ENCODE measurements around the gene KLHL18.

KLHL18 gene

DNA sequence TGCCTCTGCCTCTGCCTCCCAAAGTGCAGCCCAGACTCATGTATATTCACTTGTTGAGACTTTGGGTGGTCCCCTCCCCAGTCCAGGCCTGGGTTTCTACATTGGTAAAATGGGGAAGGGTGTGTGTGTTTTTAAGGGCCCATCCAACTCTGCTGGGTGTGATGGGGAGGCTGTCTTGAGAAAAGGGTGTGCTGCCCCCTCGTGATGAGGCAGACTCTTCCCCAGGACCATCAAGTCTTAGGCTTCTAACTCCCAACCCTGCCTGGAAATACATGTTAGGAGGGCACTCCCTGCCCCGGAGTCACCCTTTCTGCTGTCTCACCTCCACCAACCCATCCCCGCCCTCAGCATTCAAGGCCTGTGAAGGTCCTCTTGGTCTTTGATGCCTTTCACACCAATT, 93.6 kb downstream of the KLHL18 start:
- CTCF ChIA-PET = no interaction called here
- POLR2A ChIA-PET = no interaction called here
- no peak for DNase-seq (ENCODE audit: extremely low spot score)
- TF ChIP-seq HDGF (IDR thresholded peaks at IDR 0.05; ENCODE audit: borderline replicate concordance) = no peak
- TF ChIP-seq TARDBP (IDR thresholded peaks at IDR 0.05) = no peak
- TF ChIP-seq FOXA1 (IDR thresholded peaks at IDR 0.05) = no peak
- no peak for TF ChIP-seq SP1 (IDR thresholded peaks at IDR 0.05)

DNA sequence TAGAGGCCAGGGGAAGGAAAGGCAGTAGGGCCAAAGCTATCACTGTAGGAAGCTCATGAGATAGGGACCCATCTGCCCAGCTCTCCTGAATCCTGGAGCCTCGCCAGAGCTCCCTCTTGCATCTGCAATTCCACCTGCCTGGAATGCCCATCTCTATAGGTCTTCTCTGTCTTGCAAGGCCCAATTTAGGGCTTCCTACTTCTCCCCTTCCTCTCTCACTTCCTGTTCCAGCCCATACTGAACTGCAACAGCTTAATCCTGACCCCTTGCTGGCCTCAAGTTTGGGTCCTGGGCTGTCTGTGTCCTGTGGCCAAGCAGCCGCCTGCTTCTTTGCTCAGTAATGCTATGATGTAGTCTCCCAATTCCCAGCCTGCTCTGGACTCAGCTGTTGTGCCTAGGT, 94.4 kb downstream of the KLHL18 start:
- no peak for DNase-seq (ENCODE audit: extremely low spot score)
- CTCF ChIA-PET = no interaction called here
- TF ChIP-seq, protein P1, sequence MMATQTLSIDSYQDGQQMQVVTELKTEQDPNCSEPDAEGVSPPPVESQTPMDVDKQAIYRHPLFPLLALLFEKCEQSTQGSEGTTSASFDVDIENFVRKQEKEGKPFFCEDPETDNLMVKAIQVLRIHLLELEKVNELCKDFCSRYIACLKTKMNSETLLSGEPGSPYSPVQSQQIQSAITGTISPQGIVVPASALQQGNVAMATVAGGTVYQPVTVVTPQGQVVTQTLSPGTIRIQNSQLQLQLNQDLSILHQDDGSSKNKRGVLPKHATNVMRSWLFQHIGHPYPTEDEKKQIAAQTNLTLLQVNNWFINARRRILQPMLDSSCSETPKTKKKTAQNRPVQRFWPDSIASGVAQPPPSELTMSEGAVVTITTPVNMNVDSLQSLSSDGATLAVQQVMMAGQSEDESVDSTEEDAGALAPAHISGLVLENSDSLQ (IDR thresholded peaks at IDR 0.05) = no peak
- TF ChIP-seq FOXM1 (IDR thresholded peaks at IDR 0.05; ENCODE audit: borderline replicate concordance) (no peak), L3MBTL2 (conservative IDR thresholded peaks at IDR 0.05) (no peak), CTBP1 (IDR thresholded peaks at IDR 0.05; ENCODE audit: borderline replicate concordance) (no peak), ZNF384 (IDR thresholded peaks at IDR 0.05) (no peak), FOXA1 (IDR thresholded peaks at IDR 0.05) (no peak), HDGF (IDR thresholded peaks at IDR 0.05; ENCODE audit: borderline replicate concordance) (no peak), ARNT (IDR thresholded peaks at IDR 0.05) (no peak), LEF1 (IDR thresholded peaks at IDR 0.05; ENCODE audit: borderline replicate concordance) (no peak), SUZ12 (IDR thresholded peaks at IDR 0.05) (no peak), TARDBP (IDR thresholded peaks at IDR 0.05) (no peak), BHLHE40 (IDR thresholded peaks at IDR 0.05; ENCODE audit: borderline replicate concordance) (no peak)
- POLR2A ChIA-PET = interaction anchor here (1.0 kb wide), 1 partner anchor 17 kb away, joined by 3 read pairs; no protein-coding TSS in a partner anchor

DNA sequence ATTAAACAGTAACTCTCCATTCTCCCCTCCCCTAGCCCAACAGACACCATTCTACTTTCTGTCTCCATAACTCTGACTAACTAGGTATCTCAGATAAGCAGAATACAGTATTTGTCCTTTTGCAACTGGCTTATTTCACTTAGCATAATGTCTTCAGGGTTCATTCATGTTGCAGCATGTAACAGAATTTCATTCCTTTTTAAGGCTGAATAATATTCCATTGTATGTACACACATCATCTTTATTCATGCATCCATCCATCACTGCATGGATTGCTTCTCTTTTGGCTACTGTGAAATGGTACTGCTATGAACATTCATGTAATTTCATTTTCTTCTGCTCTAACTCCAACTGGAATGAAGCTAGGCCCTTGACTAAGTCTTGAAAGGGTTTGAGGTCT, 96.1 kb downstream of the KLHL18 start:
- CTCF ChIA-PET = interaction anchor here (0.6 kb wide), 1 partner anchor 7 kb away, joined by 3 read pairs; no protein-coding TSS in a partner anchor
- POLR2A ChIA-PET = no interaction called here
- DNase-seq (ENCODE audit: extremely low spot score) = no peak
- TF ChIP-seq CTBP1 (IDR thresholded peaks at IDR 0.05; ENCODE audit: borderline replicate concordance) (no peak), FOXA1 (IDR thresholded peaks at IDR 0.05) (no peak), BHLHE40 (IDR thresholded peaks at IDR 0.05; ENCODE audit: borderline replicate concordance) (no peak), TARDBP (IDR thresholded peaks at IDR 0.05) (no peak), FOXK2 (IDR thresholded peaks at IDR 0.05) (no peak), HDGF (IDR thresholded peaks at IDR 0.05; ENCODE audit: borderline replicate concordance) (no peak)
- TF ChIP-seq, protein P1 (IDR thresholded peaks at IDR 0.05) = no peak

DNA sequence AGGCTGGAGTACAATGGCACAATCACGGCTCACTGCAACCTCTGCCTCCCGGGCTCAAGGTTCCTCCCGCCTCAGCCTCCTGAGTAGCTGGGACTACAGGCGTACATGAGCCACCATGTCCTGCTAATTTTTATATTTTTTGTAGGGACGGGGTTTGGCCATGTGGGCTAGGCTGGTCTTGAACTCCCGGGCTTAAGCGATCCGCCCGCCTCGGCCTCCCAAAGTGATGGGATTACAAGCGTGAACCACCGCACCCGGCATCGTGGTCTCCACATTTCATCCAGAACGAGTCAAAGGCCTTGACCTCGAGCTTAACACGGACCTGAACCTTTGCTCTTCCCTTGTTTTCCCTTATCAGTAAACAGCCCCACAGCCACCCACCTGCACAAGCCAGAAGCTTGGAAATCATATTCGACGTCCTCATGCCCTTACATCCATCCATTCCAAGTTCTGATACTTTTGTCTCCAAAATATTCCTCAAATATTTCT, 96.7 kb downstream of the KLHL18 start:
- no peak for DNase-seq (ENCODE audit: extremely low spot score)
- TF ChIP-seq FOXK2 (IDR thresholded peaks at IDR 0.05) = no peak
- TF ChIP-seq FOXA1 (IDR thresholded peaks at IDR 0.05) = no peak
- TF ChIP-seq L3MBTL2 (conservative IDR thresholded peaks at IDR 0.05) = no peak
- CTCF ChIA-PET = interaction anchor here (0.6 kb wide), 1 partner anchor 8 kb away, joined by 3 read pairs; no protein-coding TSS in a partner anchor
- POLR2A ChIA-PET = interaction anchor here (1.5 to 1.8 kb wide), 2 partner anchors 22 to 400 kb away, joined by 6 to 7 read pairs; partner anchors contain the start of gene NBEAL2

DNA sequence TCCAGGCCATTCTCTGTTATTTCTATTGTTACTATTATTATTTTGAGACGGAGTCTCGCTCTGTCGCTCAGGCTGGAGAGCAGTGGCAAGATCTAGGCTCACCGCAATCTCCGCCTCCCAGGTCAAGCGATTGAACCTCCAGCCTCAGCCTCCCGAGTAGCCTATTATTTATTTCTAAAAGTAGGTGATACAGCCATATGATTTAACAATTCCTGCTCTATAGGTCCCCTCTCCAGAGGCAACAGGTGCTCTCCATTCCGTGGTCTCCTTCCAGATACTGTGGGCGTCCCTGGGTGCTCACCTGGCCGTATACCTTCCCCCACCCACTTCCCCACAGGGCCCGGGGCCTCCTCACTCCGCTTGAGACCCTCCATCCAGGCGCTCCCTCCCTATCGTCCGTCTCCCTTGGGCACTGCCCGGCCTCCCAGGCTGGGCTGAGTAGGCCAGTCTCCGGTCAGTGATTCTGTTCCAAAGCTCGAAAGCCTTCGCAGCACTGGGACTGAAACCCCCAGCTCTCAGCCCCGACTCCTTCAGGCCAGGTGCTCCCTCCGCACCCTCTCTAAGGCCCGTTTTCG, 97.4 kb downstream of the KLHL18 start:
- CTCF ChIA-PET = no interaction called here
- no peak for DNase-seq (ENCODE audit: extremely low spot score)
- no peak for TF ChIP-seq ARNT (IDR thresholded peaks at IDR 0.05)
- TF ChIP-seq HDGF (IDR thresholded peaks at IDR 0.05; ENCODE audit: borderline replicate concordance) = no peak
- no peak for TF ChIP-seq NFRKB (IDR thresholded peaks at IDR 0.05)
- TF ChIP-seq ELF4 (IDR thresholded peaks at IDR 0.05) = no peak
- no peak for TF ChIP-seq SP1 (IDR thresholded peaks at IDR 0.05)
- TF ChIP-seq LEF1 (IDR thresholded peaks at IDR 0.05; ENCODE audit: borderline replicate concordance) = no peak
- no peak for TF ChIP-seq FOXA1 (IDR thresholded peaks at IDR 0.05)
- TF ChIP-seq SUZ12 (IDR thresholded peaks at IDR 0.05) = no peak
- TF ChIP-seq, protein P1 (IDR thresholded peaks at IDR 0.05) = no peak
- no peak for TF ChIP-seq TARDBP (IDR thresholded peaks at IDR 0.05)
- POLR2A ChIA-PET = interaction anchor here (0.7 to 1.9 kb wide), 25 partner anchors 10 to 535 kb away, joined by 3 to 18 read pairs (median 4); partner anchors contain the start of genes CCDC12 and NBEAL2

DNA sequence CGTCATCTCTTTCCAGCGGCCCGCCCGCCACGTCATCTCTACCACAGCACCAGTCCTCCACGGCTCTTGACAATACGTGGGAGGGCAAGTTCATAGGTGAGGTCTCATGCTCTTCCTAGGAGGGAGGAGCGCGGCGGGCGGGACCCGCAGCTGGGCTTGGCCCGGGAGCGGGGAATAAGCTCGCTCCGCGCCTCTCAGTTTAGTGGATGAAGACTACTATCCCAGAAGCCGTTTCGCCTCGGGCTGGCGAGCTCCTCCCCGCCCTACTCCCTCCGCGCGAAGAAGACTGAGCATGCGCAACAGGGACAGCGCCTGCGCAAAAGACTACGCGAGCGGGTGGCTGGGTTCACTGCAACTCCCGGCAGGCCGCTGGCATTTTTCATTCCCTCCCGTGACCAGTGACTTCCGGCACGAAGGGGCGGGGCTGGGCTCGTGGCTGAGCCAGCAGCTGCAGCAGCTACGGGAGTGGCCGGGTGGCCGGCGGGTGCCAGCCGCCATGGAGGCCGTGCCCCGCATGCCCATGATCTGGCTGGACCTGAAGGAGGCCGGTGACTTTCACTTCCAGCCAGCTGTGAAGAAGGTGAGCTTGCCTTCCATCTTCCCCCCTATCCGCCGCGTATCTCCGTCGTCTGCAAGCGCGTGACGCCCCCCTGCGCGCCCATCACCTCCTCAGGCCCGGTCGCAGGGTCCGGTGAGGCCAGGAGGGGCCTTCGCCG, 98.0 kb downstream of the KLHL18 start, which contains the start of gene PTPN23:
Gene PTPN23 (plus strand): TSS at position 421 of the 716 bp plus-strand sequence. CDS start 76 bp downstream, at position 497.
- CTCF ChIA-PET = no interaction called here
- POLR2A ChIA-PET = interaction anchor here (0.7 to 1.9 kb wide), 25 partner anchors 10 to 535 kb away, joined by 3 to 18 read pairs (median 4); partner anchors contain the start of genes CCDC12 and NBEAL2

More for the DNA sequence above, 98.0 kb downstream of the KLHL18 start, which contains the start of gene PTPN23:
- TF ChIP-seq CTBP1 (IDR thresholded peaks at IDR 0.05; ENCODE audit: borderline replicate concordance) (no peak), ARNT (IDR thresholded peaks at IDR 0.05) (no peak), L3MBTL2 (conservative IDR thresholded peaks at IDR 0.05) (peak; percentile 87), FOXM1 (IDR thresholded peaks at IDR 0.05; ENCODE audit: borderline replicate concordance) (no peak), ELF4 (IDR thresholded peaks at IDR 0.05) (peak; percentile 65), FOXK2 (IDR thresholded peaks at IDR 0.05) (no peak), LEF1 (IDR thresholded peaks at IDR 0.05; ENCODE audit: borderline replicate concordance) (no peak), FOXA1 (IDR thresholded peaks at IDR 0.05) (no peak), NFRKB (IDR thresholded peaks at IDR 0.05) (no peak), BHLHE40 (IDR thresholded peaks at IDR 0.05; ENCODE audit: borderline replicate concordance) (no peak), SUZ12 (IDR thresholded peaks at IDR 0.05) (no peak)
- TF ChIP-seq, protein P1 (IDR thresholded peaks at IDR 0.05) = peak; percentile 79
- peak; percentile 99 for DNase-seq (ENCODE audit: extremely low spot score)
